Activated CD8-positive, alpha-beta memory T cell treated with anti-CD3 and anti-CD28 coated beads for 48 hours (primary cell): ENCODE measurements around the gene AARS2.

Experiments
- DNase-seq, 3 experiments: peaks; one replicate each; pipeline ENCODE4 v3.0.0-alpha.2; 2020; ENCODE audit warnings: low read depth in 2 of 3, low spot score in 2 of 3

The AARS2 gene

GRCh38 chr6:44250067-44250717, 63.0 kb downstream of the AARS2 start:
- no peak for DNase-seq
